ENCODE results near the gene PAK2. TPM values are rescaled to one million over a fixed set of nuclear protein-coding genes. Genes with fewer than 3 reads are reported as not detected.
"Not testable (repeated sequence)": the region's sequence is repeated elsewhere in the genome, so short reads cannot be mapped to it uniquely, and the experiment has no call there.

PAK2 gene
- total RNA-seq, 1 donor from 2014 or later, result 36.9 TPM

DNA sequence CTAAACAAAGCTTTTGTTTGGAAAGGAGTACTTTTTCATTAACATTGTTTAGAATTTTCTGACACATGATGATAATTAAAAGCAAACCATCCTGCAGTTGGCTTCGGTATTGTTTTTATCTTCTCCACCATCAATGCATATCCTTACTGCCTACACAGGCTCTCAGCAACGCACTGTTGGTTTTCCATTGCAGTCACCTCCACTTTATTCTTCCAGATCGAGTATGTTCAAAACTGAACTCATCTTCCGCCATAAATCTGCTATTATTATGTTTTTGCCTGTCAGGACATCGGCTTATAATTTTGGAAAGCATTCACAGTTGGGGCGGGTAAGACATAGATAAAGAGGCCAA is 127.5 kb downstream of the PAK2 start:
- TF ChIP-seq, protein P1, sequence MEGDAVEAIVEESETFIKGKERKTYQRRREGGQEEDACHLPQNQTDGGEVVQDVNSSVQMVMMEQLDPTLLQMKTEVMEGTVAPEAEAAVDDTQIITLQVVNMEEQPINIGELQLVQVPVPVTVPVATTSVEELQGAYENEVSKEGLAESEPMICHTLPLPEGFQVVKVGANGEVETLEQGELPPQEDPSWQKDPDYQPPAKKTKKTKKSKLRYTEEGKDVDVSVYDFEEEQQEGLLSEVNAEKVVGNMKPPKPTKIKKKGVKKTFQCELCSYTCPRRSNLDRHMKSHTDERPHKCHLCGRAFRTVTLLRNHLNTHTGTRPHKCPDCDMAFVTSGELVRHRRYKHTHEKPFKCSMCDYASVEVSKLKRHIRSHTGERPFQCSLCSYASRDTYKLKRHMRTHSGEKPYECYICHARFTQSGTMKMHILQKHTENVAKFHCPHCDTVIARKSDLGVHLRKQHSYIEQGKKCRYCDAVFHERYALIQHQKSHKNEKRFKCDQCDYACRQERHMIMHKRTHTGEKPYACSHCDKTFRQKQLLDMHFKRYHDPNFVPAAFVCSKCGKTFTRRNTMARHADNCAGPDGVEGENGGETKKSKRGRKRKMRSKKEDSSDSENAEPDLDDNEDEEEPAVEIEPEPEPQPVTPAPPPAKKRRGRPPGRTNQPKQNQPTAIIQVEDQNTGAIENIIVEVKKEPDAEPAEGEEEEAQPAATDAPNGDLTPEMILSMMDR (IDR thresholded peaks at IDR 0.05; ENCODE audit: insufficient read depth, low read length, severe bottlenecking), result no peak
- DNase-seq (ENCODE audit: low read depth) (no peak), FAIRE-seq (no peak)
- no peaks in the 10 kb centered on the region for H3K27me3 ChIP-seq (ENCODE audit: control insufficient read depth, insufficient read depth, low read length)
- peak overlapping the region; percentile 69 for H3K4me3 ChIP-seq (ENCODE audit: low read depth, low read length)
- H3K36me3 ChIP-seq (ENCODE audit: control insufficient read depth, insufficient read depth, low read length), result no peaks in the 10 kb centered on the region

DNA sequence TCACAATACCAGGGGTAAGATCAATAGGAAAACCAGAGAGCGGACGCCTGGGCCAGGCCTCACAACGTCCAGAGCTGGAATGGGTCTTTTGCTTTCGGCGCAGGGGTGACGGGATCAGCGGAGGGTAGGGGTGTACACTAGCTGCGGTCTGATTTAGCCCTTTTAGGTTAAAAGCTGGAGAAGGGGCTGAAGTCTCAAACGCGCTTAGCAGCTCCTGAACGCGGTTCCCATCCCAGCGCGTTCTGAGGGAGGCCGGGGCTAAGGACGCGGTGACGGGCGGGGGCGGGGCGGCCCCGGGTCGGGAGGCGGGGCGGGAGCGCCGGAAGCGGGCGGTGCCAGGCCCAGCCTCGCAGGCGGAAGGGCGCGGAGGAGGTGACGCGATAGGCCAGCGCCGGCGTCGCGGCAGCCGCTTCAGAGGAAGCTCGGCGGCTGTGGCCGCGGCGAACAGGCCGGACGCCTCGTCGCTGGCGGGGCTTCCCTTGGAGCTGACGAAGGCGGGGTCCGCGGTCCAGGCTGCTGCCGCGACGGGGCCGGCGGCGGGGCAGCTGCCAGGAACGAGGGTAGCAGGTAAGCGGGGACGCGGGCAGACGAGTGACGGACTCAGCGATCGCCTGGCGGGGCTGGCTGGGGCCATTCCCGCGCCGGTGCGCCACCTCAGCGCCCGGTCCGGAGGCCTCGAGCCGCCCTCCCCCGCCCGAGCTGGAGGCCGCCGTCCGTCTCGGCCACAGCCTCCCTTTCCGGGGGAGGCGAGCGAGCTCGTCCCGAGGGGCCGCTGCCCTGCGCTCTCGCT is 128.0 kb downstream of the PAK2 start, which contains the start of gene SENP5:
Gene SENP5, plus strand, starts transcription at position 414 of the 790 bp plus-strand sequence. CDS start 17,262 bp downstream, outside the sequence.
- H3K27me3 ChIP-seq (ENCODE audit: control insufficient read depth, insufficient read depth, low read length), result no peaks in the 10 kb centered on the region
- TF ChIP-seq, protein P1 (IDR thresholded peaks at IDR 0.05; ENCODE audit: insufficient read depth, low read length, severe bottlenecking), result no peak
- DNase-seq (ENCODE audit: low read depth) (peak; percentile 74), FAIRE-seq (no peak)
- no peaks in the 10 kb centered on the region for H3K36me3 ChIP-seq (ENCODE audit: control insufficient read depth, insufficient read depth, low read length)
- peak within 1 kb of the TSS; percentile 69 for H3K4me3 ChIP-seq (ENCODE audit: low read depth, low read length)

DNA sequence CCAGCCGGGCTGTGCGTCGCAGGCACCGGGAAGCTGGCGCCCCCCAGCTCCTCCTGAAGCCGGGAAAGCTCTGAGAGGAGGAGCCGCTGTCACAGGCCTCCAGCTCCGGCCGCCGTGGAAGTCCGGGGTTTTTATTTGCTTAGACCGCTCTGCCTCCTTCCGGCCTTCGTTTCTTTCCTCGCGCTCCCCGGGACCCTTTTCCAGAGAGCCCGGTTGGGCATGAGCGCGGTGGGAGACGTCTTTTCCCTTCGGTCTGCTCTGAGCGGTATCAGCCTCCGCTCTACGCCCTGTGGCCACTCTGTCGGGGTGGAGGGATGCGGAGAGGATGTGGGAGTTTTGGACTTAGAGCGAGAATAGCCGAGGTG is 128.6 kb downstream of the PAK2 start:
- TF ChIP-seq, protein P1 (IDR thresholded peaks at IDR 0.05; ENCODE audit: insufficient read depth, low read length, severe bottlenecking), result no peak
- H3K36me3 ChIP-seq (ENCODE audit: control insufficient read depth, insufficient read depth, low read length), result no peaks in the 10 kb centered on the region
- DNase-seq (ENCODE audit: low read depth) (peak; percentile 21), FAIRE-seq (no peak)
- H3K4me3 ChIP-seq (ENCODE audit: low read depth, low read length), result peak overlapping the region; percentile 69
- H3K27me3 ChIP-seq (ENCODE audit: control insufficient read depth, insufficient read depth, low read length), result no peaks in the 10 kb centered on the region

DNA sequence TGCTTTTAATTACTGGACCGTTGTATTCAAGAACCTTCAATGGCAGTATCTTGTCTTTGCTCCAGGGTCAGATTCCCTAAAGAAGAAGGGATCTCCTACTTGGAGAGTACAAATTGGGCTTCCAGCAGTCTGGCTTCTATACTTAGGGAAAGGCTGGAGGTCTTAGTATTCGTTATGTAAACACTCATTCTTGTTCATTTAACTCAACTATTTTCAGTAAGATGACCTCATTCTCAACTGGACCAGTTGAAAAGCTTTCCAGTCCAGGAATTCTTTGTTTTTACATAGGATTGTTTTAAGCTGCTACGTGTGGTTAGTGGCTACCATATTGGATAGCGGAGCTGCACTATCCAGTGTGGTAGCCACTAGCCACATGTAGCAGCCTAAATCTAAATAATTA is 132.7 kb downstream of the PAK2 start:
- H3K27me3 ChIP-seq (ENCODE audit: control insufficient read depth, insufficient read depth, low read length), result no peaks in the 10 kb centered on the region
- FAIRE-seq (no peak), DNase-seq (ENCODE audit: low read depth) (no peak)
- H3K36me3 ChIP-seq (ENCODE audit: control insufficient read depth, insufficient read depth, low read length), result no peaks in the 10 kb centered on the region
- H3K4me3 ChIP-seq (ENCODE audit: low read depth, low read length), result no peak overlapping the region
- TF ChIP-seq, protein P1 (IDR thresholded peaks at IDR 0.05; ENCODE audit: insufficient read depth, low read length, severe bottlenecking), result no peak

DNA sequence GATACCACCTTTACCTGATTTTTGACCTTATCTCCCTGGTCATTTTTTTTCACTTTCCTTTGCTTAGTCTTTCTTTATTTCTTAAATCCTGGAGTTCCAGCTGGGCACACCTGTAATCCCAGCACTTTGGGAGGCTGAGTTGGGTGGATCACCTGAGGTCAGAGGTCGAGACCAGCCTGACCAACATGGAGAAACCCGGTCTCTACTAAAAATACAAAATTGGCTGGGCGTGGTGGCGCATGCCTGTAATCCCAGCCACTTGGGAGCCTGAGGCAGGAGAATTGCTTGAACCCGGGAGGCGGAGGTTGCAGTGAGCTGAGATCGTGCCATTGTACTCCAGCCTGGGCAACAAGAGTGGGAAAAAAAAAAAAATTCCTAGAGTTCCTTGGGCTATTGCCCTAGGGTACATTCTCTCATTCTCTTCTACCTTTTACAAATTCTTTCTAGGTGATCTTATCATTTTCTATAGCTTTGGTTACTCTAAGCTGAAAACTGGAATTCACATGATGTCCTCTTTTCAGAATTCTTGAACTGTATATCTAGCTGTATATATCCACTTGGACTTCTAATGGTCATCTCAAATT is 134.9 kb downstream of the PAK2 start:
- H3K4me3 ChIP-seq (ENCODE audit: low read depth, low read length); H3K36me3 ChIP-seq (ENCODE audit: control insufficient read depth, insufficient read depth, low read length); DNase-seq (ENCODE audit: low read depth); H3K27me3 ChIP-seq (ENCODE audit: control insufficient read depth, insufficient read depth, low read length); FAIRE-seq: not testable (repeated sequence)

DNA sequence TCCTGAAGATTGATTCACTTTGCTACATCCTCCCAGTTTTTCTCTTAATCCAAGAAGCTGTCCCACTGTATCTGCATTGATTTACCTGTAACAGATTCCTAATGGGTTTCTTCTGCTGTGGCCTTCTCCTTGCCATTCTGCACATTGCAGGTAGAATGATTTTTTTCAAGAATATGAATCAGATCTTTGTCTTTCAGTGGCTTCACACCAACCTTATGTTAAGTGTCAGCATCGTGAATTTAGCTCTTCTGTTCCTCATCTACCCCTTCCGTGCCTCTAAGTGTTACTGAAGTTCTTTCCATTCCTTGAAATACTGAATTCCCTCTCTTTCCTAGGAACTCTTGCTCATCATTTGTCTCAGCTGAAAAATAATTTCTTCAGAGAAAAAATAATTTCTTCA is 135.6 kb downstream of the PAK2 start:
- TF ChIP-seq, protein P1 (IDR thresholded peaks at IDR 0.05; ENCODE audit: insufficient read depth, low read length, severe bottlenecking), result no peak
- FAIRE-seq (no peak), DNase-seq (ENCODE audit: low read depth) (no peak)
- Histone ChIP-seq H3K27me3 (ENCODE audit: control insufficient read depth, insufficient read depth, low read length) (no peaks in the 10 kb centered on the region), H3K4me3 (ENCODE audit: low read depth, low read length) (no peak overlapping the region), H3K36me3 (ENCODE audit: control insufficient read depth, insufficient read depth, low read length) (no peaks in the 10 kb centered on the region)

Other genes starting within 250 kb of the PAK2 start
- 6.8 and 8.2 TPM in 2 replicates for gene RNF168, start 236.1 kb upstream of the PAK2 start, total RNA-seq
- gene SMCO1, start 224.5 kb upstream of the PAK2 start, total RNA-seq, result not detected in 2 replicates
- gene WDR53, start 171.3 kb upstream of the PAK2 start, total RNA-seq, result 9.5 and 14.6 TPM in 2 replicates
- gene FBXO45, start 171.2 kb upstream of the PAK2 start, total RNA-seq, result 26.6 and 27.5 TPM in 2 replicates
- gene NRROS, start 100.2 kb upstream of the PAK2 start, total RNA-seq, result not detected in 2 replicates
- gene CEP19, start 27.6 kb upstream of the PAK2 start, total RNA-seq, result 1.3 and 1.5 TPM in 2 replicates
- gene PIGX, start 27.5 kb upstream of the PAK2 start, total RNA-seq, result 22.4 and 26.2 TPM in 2 replicates
- gene SENP5, start 128.1 kb downstream of the PAK2 start, total RNA-seq, result 35.1 and 39.2 TPM in 2 replicates
- gene NCBP2, start 202.7 kb downstream of the PAK2 start, total RNA-seq, result 78.7 and 94.0 TPM in 2 replicates
- 1.6 and 1.7 TPM in 2 replicates for gene PIGZ, start 229.0 kb downstream of the PAK2 start, total RNA-seq

Measured in bronchial epithelial cell (primary cell).